Keratinocyte (primary cell): ENCODE data around the gene LMOD1. TPM values are rescaled to one million over a fixed set of nuclear protein-coding genes. Genes with fewer than 3 reads are reported as not detected.

Experiments
- DNase-seq: peaks from one replicate; pipeline ENCODE4 v3.0.0-alpha.2; 2011; ENCODE audit warnings: low read depth, missing footprints, low spot score
- FAIRE-seq: peaks from 2 replicates; lab custom pipeline; 2011; peaks lifted over from hg19 to GRCh38; lab: Jason Lieb, UNC
- H2AFZ ChIP-seq: 2 replicates; pipeline ENCODE4 v1.6.0; 2012; ENCODE audit warnings: low read length, control low read depth, inconsistent platforms; ENCODE audit not compliant: control insufficient read depth
- H3K27ac ChIP-seq: 2 replicates; pipeline ENCODE4 v1.5.1; 2011; ENCODE audit warnings: low read length; ENCODE audit not compliant: control insufficient read depth, insufficient read depth
- H3K27me3 ChIP-seq: 3 replicates; pipeline ENCODE4 v1.6.0; 2011; ENCODE audit warnings: low read length; ENCODE audit not compliant: control insufficient read depth, insufficient read depth; ENCODE audit errors: extremely low read depth
- H3K36me3 ChIP-seq, 2 experiments: 2 replicates in 1 of 2; 3 replicates in 1 of 2; pipeline ENCODE4 v1.5.1; 2011; ENCODE audit warnings: low read length in 2 of 2, mild to moderate bottlenecking in 1 of 2; ENCODE audit not compliant: control insufficient read depth in 2 of 2, insufficient read depth in 2 of 2; ENCODE audit errors: extremely low read depth in 1 of 2
- H3K4me1 ChIP-seq: 3 replicates; pipeline ENCODE4 v1.5.1; 2011; ENCODE audit warnings: low read length; ENCODE audit not compliant: control insufficient read depth, insufficient read depth; ENCODE audit errors: extremely low read depth
- H3K4me2 ChIP-seq: 3 replicates; pipeline ENCODE4 v1.6.0; 2011; ENCODE audit warnings: low read depth, low read length; ENCODE audit not compliant: control insufficient read depth, insufficient read depth; ENCODE audit errors: extremely low read depth
- H3K4me3 ChIP-seq, 3 experiments: fragments of 200-600 bp in 1 of 3; sonication (generic) in 1 of 3; 2 replicates in 2 of 3; 3 replicates in 1 of 3; pipeline ENCODE4 v1.5.1; 2011 to 2016; ENCODE audit warnings: low read length in 3 of 3, mild to moderate bottlenecking in 3 of 3, control low read depth in 2 of 3, inconsistent platforms in 1 of 3, low read depth in 1 of 3, mixed read lengths in 1 of 3, mixed run types in 1 of 3, moderate library complexity in 1 of 3; ENCODE audit not compliant: control insufficient read depth in 2 of 3, insufficient read depth in 2 of 3; ENCODE audit errors: extremely low read depth in 1 of 3
- H3K79me2 ChIP-seq: 2 replicates; pipeline ENCODE4 v1.6.0; 2012; ENCODE audit warnings: low read length; ENCODE audit not compliant: control insufficient read depth, insufficient read depth
- H3K9ac ChIP-seq: 3 replicates; pipeline ENCODE4 v1.6.0; 2011; ENCODE audit warnings: low read length; ENCODE audit not compliant: control insufficient read depth, insufficient read depth; ENCODE audit errors: extremely low read depth
- H3K9me1 ChIP-seq: 3 replicates; pipeline ENCODE4 v1.6.0; 2011; ENCODE audit warnings: low read length; ENCODE audit not compliant: control insufficient read depth, insufficient read depth; ENCODE audit errors: extremely low read depth
- H3K9me3 ChIP-seq: 2 replicates; pipeline ENCODE4 v1.5.1; 2012; ENCODE audit warnings: low read depth, low read length; ENCODE audit not compliant: control insufficient read depth
- H4K20me1 ChIP-seq: 3 replicates; pipeline ENCODE4 v1.6.0; 2011; ENCODE audit warnings: low read length; ENCODE audit not compliant: control insufficient read depth, insufficient read depth; ENCODE audit errors: extremely low read depth
- EZH2 ChIP-seq: IDR thresholded peaks from one replicate; pipeline ENCODE4 v1.6.1; 2012; ENCODE audit warnings: inconsistent platforms, mild to moderate bottlenecking, low read length, moderate library complexity
- dilution Hi-C: fragments of 300-500 bp; cut with MboI; formaldehyde crosslinking; loops from one replicate; pipeline ENCODE4 v1.7.0; 2020; ENCODE audit warnings: low sequenced_read_pairs; ENCODE audit not compliant: extremely low pct_ligation_motif_present
- polyA plus RNA-seq, 5 experiments: library from polyadenylated mRNA; depleted of rRNA in 3 of 5; stranded (reverse) in 3 of 5; stranded (forward) in 1 of 5; unstranded in 1 of 5; fragments of >200 nt; gene quantifications; 1 replicate in 1 of 5; 2 replicates in 3 of 5; 3 replicates in 1 of 5; pipeline versions ENCODE4 v1.2.1 to v1.2.3, GENCODE V29; 2011 to 2012; ENCODE audit warnings: missing spikeins in 2 of 5, low read depth in 1 of 5, low replicate concordance in 1 of 5
- TF ChIP-seq, protein P1 (sequence below), 3 experiments: IDR thresholded peaks in 1 of 3; conservative IDR thresholded peaks in 1 of 3; optimal IDR thresholded peaks in 1 of 3; 2 replicates in 2 of 3; 3 replicates in 1 of 3; pipeline versions ENCODE3 to v1.5.1; 2011; ENCODE audit warnings: low read length in 3 of 3, mild to moderate bottlenecking in 3 of 3, moderate library complexity in 2 of 3, control low read depth in 1 of 3, inconsistent platforms in 1 of 3; ENCODE audit not compliant: insufficient read depth in 2 of 3; ENCODE audit errors: extremely low read depth in 1 of 3

LMOD1 gene
- polyA plus RNA-seq, 1 donor (not counting 4 experiments of a cell fraction or from before 2014, with no cell fraction given) = not detected

GRCh38 chr1:201989354-201990128 lies 43.2 kb upstream of the LMOD1 start:
- peak overlapping the region; percentile 46 for H3K4me2 ChIP-seq
- DNase-seq (no peak), FAIRE-seq (no peak)
- peaks cover 24% of the 10 kb centered on the region for H3K79me2 ChIP-seq
- H3K4me3 ChIP-seq = no peak overlapping the region
- no peak overlapping the region for H3K9ac ChIP-seq
- no peaks in the 10 kb centered on the region for H3K9me1 ChIP-seq
- no peaks in the 10 kb centered on the region for H4K20me1 ChIP-seq
- peaks cover 24 to 32% of the 10 kb centered on the region in 2 experiments for H3K36me3 ChIP-seq
- TF ChIP-seq, protein P1, sequence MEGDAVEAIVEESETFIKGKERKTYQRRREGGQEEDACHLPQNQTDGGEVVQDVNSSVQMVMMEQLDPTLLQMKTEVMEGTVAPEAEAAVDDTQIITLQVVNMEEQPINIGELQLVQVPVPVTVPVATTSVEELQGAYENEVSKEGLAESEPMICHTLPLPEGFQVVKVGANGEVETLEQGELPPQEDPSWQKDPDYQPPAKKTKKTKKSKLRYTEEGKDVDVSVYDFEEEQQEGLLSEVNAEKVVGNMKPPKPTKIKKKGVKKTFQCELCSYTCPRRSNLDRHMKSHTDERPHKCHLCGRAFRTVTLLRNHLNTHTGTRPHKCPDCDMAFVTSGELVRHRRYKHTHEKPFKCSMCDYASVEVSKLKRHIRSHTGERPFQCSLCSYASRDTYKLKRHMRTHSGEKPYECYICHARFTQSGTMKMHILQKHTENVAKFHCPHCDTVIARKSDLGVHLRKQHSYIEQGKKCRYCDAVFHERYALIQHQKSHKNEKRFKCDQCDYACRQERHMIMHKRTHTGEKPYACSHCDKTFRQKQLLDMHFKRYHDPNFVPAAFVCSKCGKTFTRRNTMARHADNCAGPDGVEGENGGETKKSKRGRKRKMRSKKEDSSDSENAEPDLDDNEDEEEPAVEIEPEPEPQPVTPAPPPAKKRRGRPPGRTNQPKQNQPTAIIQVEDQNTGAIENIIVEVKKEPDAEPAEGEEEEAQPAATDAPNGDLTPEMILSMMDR (optimal IDR thresholded peaks at IDR 0.05 in 1 of 3, IDR thresholded peaks at IDR 0.05 in 1 of 3, conservative IDR thresholded peaks at IDR 0.05 in 1 of 3; ENCODE audit: extremely low read depth in 1 of 3, insufficient read depth in 2 of 3, low read length in 3 of 3) = no peak
- no peak for TF ChIP-seq EZH2
- H3K9me3 ChIP-seq = no peaks in the 10 kb centered on the region
- H2AFZ ChIP-seq = no peak overlapping the region
- H3K4me1 ChIP-seq = peaks cover 38% of the 10 kb centered on the region
- H3K27ac ChIP-seq = no peak overlapping the region
- dilution Hi-C loops = no loop called here
- H3K27me3 ChIP-seq = no peaks in the 10 kb centered on the region

- H3K27me3 ChIP-seq = no peaks in the 10 kb centered on the region
- no peaks in the 10 kb centered on the region for H3K9me1 ChIP-seq
- dilution Hi-C loops = no loop called here
- no peak overlapping the region for H3K9ac ChIP-seq
- H3K4me1 ChIP-seq = peaks cover 45% of the 10 kb centered on the region
- H4K20me1 ChIP-seq = no peaks in the 10 kb centered on the region
- DNase-seq (no peak), FAIRE-seq (no peak)
- H3K4me2 ChIP-seq = no peak overlapping the region
- H3K36me3 ChIP-seq = peaks cover 17 to 25% of the 10 kb centered on the region in 2 experiments
- no peak overlapping the region for H2AFZ ChIP-seq
- H3K79me2 ChIP-seq = peaks cover 33% of the 10 kb centered on the region
- H3K4me3 ChIP-seq = no peak overlapping the region
- H3K27ac ChIP-seq = no peak overlapping the region
- H3K9me3 ChIP-seq = no peaks in the 10 kb centered on the region
- TF ChIP-seq, protein P1 (optimal IDR thresholded peaks at IDR 0.05 in 1 of 3, IDR thresholded peaks at IDR 0.05 in 1 of 3, conservative IDR thresholded peaks at IDR 0.05 in 1 of 3; ENCODE audit: extremely low read depth in 1 of 3, insufficient read depth in 2 of 3, low read length in 3 of 3) = no peak
- no peak for TF ChIP-seq EZH2
These were observed 42.3 kb upstream of the LMOD1 start for GRCh38 chr1:201988601-201989000.
